Prostate gland (tissue), 2 donors: ENCODE results near the gene PSMD13.

Experiments
- CTCF ChIP-seq, 4 experiments: fragments of 200-600 bp in 2 of 4; fragments of 450-650 bp in 2 of 4; sonication (generic) in 2 of 4; IDR thresholded peaks; 1 replicate in 3 of 4; 2 replicates in 1 of 4; pipeline ENCODE4 v1.5.1; 2016 to 2019; ENCODE audit warnings: antibody characterized with exemption in 4 of 4, mild to moderate bottlenecking in 2 of 4, moderate library complexity in 2 of 4
- POLR2A ChIP-seq: fragments of 450-650 bp; IDR thresholded peaks from one replicate; pipeline ENCODE4 v1.6.1; 2016; ENCODE audit warnings: antibody characterized with exemption, mild to moderate bottlenecking

- TF ChIP-seq CTCF (IDR thresholded peaks at IDR 0.05) (no peak), POLR2A (no peak)
Observed at GRCh38 chr11:253160-253885, 16.5 kb downstream of the PSMD13 start.
